HUES48 (cell line): Measurements from ENCODE around the gene ALOX5AP.

ENCODE experiments used
- H3K27ac ChIP-seq: one replicate; pipeline ENCODE4 v1.7.0; 2013; ENCODE audit warnings: low read depth, low read length, inconsistent platforms
- H3K27me3 ChIP-seq: 2 replicates; pipeline ENCODE4 v1.6.1; 2013; ENCODE audit warnings: mild to moderate bottlenecking, low read length; ENCODE audit not compliant: control insufficient read depth, insufficient read depth
- H3K36me3 ChIP-seq: 2 replicates; pipeline ENCODE4 v1.6.1; 2013; ENCODE audit warnings: low read length; ENCODE audit not compliant: control insufficient read depth, insufficient read depth
- H3K4me1 ChIP-seq: 2 replicates; pipeline ENCODE4 v1.6.1; 2013; ENCODE audit warnings: mild to moderate bottlenecking, low read length; ENCODE audit not compliant: control insufficient read depth, insufficient read depth
- H3K4me3 ChIP-seq: 2 replicates; pipeline ENCODE4 v1.5.1; 2013; ENCODE audit warnings: mild to moderate bottlenecking, low read depth, low read length
- H3K9ac ChIP-seq: 2 replicates; pipeline ENCODE4 v1.6.1; 2013; ENCODE audit warnings: mild to moderate bottlenecking, low read depth, low read length, moderate library complexity
- H3K9me3 ChIP-seq: 2 replicates; pipeline ENCODE4 v1.6.1; 2013; ENCODE audit warnings: low read length; ENCODE audit not compliant: control insufficient read depth, insufficient read depth

ALOX5AP gene

DNA sequence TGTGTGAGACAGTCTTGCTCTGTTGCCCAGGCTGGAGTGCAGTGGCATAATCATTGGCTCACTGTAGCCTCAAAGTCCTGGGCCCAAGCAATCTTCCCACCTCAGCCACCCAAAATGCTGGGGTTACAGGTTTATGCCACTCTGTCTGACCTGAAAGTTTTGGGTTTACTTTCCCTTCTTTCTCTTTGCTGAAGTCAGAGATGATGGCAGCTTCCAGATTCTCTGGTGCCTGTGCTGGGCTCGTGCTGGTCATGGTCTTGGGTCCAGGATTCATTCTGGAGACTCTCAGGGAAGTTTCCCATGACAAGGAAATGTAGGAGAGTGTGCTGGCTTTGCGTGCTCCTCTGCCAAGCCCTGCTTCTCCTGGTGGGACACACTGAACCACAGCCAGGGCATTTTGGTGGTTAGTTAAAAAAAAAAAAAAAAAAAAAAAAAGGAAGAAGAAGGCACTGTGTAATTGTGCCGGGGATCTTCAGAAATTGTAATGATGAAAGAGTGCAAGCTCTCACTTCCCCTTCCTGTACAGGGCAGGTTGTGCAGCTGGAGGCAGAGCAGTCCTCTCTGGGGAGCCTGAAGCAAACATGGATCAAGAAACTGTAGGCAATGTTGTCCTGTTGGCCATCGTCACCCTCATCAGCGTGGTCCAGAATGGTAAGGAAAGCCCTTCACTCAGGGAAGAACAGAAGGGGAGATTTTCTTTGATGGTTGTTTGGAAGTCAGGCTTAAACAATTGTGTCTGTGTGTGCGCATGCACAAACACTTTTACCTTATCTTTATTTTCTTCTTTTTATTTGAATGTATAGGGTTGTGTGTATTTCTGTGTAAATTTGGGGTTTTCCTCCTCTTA is at the start of gene ALOX5AP:
ALOX5AP (plus strand) TSS at position 519 of the 847 bp plus-strand sequence; CDS start at position 582, 63 bp downstream.
- Histone ChIP-seq H3K4me1 (peaks cover 5% of the 10 kb centered on the region), H3K27me3 (no peaks in the 10 kb centered on the region), H3K4me3 (no peak within 1 kb of the TSS), H3K27ac (no peak within 1 kb of the TSS), H3K9ac (no peak within 1 kb of the TSS), H3K9me3 (no peaks in the 10 kb centered on the region), H3K36me3 (no peaks in the 10 kb centered on the region)

DNA sequence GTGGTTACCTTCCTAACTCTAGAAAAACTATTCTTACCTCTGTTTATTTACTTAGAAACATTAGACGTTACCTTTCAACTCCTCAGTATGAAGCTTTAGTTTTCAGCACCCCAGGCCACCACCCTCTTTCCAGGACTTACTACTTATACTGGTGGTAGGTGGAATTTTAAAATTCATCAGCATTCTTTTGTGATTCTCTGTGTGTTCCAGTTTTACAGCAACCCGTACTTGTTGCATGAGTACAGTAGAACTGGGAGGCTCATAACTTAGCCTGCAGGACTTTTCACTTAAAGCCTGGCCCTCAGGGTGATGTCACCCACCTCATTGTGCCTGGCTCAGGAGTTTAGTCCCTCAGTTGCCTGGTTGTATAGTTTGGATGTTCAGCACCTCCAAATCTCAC is 49.4 kb upstream of the ALOX5AP start:
- Histone ChIP-seq H3K27ac (no peak overlapping the region), H3K4me1 (no peaks in the 10 kb centered on the region), H3K9ac (no peak overlapping the region), H3K27me3 (no peaks in the 10 kb centered on the region), H3K36me3 (no peaks in the 10 kb centered on the region), H3K4me3 (no peak overlapping the region), H3K9me3 (no peaks in the 10 kb centered on the region)

DNA sequence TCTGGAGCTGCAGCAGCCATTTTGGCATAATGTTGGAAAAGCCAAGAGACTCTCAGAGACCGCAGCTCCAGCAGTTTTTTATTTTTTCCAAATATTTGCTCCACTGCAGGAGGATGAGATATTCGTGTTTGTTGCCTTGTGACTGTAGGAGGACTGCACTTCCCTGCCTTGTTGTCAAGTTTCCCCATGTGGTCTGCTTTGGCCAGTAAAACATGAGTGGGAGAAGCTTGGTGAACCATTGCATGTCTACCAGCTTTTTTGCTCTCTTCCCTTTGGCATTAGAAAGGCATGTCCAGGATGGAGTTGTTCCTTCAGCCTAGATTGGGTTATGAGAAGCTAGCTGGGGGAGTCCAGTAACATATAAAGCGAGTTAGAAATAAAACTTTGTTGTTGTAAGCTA is 47.7 kb upstream of the ALOX5AP start:
- no peaks in the 10 kb centered on the region for H3K27me3 ChIP-seq
- no peaks in the 10 kb centered on the region for H3K36me3 ChIP-seq

DNA sequence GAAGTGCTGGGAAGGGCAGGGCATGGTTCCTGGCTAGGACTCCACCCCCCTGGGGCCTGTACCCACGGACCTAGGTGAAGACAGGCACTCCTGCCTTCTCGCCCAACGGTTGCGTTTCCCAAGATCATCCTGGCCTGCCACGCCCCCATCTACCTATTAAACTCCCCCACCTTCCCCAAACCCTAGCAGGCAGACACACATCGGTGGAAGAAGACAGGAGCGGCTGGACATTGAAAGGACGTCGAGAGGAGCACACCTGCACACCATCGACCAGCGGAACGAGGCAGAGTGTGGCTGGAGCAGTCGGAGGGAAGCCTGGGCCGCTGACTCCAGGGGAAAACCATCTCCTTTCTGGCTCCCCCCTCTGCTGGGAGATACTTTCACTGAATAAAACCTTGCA is 45.6 kb upstream of the ALOX5AP start:
- H3K27ac ChIP-seq: no peak overlapping the region
- no peaks in the 10 kb centered on the region for H3K36me3 ChIP-seq
- no peaks in the 10 kb centered on the region for H3K4me1 ChIP-seq
- no peak overlapping the region for H3K9ac ChIP-seq
- no peaks in the 10 kb centered on the region for H3K9me3 ChIP-seq
- H3K4me3 ChIP-seq: no peak overlapping the region
- H3K27me3 ChIP-seq: no peaks in the 10 kb centered on the region

More for the DNA sequence above, 47.7 kb upstream of the ALOX5AP start:
- H3K4me3 ChIP-seq: no peak overlapping the region
- no peak overlapping the region for H3K9ac ChIP-seq
- no peaks in the 10 kb centered on the region for H3K4me1 ChIP-seq
- H3K9me3 ChIP-seq: no peaks in the 10 kb centered on the region
- no peak overlapping the region for H3K27ac ChIP-seq

DNA sequence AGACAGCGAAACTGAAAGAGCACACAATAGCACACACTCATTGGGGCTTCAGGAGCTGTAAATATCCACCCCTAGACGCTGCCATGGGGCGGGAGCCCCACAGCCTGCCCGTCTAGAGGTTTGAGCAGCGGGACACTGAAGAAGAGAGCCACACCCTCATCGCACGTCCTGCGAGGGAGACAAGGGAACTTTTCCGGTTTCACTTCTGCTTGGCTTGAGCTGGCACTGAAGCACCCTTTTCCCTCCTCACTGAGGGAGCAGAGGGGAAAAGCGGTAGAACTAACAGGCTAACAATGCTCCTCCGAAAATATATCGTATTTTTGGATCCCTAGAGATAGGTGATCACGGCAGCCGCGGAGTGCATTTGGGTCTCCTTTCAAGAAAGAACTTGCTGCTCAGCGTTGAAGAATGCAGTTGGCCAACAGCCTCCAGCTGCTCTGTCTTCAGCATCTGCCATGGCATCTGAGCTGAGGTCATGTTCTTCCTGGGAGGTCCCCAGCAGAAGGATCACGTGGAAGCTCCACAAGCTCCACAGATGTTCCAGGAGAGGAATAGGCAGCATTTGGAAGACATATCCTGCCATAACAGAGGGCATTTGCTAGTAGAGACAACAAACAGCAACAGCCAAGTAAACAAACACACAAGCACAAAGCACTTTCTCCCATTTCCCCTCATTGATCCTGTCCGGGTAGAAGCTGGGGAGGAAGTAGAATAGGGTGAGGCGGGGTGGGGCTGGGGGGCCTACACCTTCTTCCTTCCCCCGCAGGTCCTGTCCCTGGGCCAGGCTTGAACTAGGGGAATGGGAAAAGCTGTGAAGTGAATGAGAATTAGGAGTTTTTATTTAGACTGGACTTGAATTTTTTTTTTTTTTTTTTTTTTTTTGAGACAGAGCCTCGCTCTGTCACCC is 44.8 kb upstream of the ALOX5AP start:
- Histone ChIP-seq H3K27ac (no peak overlapping the region), H3K4me3 (no peak overlapping the region), H3K27me3 (no peaks in the 10 kb centered on the region), H3K36me3 (no peaks in the 10 kb centered on the region), H3K4me1 (no peaks in the 10 kb centered on the region), H3K9ac (no peak overlapping the region), H3K9me3 (no peaks in the 10 kb centered on the region)

DNA sequence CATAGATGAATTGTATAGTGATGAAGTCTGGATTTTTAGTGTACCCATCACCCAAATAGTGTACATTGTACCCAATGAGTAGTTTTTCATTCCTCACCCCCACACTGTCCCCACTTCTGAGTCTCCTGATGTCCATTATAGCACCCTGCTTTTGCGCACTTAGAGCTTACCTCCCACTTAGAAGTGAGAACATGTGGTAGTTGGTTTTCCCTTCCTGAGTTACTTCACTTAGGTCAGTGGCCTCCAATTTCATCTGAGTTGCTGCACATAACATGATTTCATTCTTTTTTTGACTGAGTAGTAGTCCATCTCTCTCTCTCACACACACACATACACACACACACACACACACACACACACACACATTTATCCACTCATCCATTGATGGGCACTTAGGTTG is 43.2 kb upstream of the ALOX5AP start:
- no peak overlapping the region for H3K27ac ChIP-seq
- no peak overlapping the region for H3K4me3 ChIP-seq
- H3K9ac ChIP-seq: no peak overlapping the region
- H3K9me3 ChIP-seq: no peaks in the 10 kb centered on the region
- H3K27me3 ChIP-seq: no peaks in the 10 kb centered on the region
- 0 out of 2 replicates have a peak, but pooled peaks cover 9% of the 10 kb centered on the region for H3K4me1 ChIP-seq
- no peaks in the 10 kb centered on the region for H3K36me3 ChIP-seq

DNA sequence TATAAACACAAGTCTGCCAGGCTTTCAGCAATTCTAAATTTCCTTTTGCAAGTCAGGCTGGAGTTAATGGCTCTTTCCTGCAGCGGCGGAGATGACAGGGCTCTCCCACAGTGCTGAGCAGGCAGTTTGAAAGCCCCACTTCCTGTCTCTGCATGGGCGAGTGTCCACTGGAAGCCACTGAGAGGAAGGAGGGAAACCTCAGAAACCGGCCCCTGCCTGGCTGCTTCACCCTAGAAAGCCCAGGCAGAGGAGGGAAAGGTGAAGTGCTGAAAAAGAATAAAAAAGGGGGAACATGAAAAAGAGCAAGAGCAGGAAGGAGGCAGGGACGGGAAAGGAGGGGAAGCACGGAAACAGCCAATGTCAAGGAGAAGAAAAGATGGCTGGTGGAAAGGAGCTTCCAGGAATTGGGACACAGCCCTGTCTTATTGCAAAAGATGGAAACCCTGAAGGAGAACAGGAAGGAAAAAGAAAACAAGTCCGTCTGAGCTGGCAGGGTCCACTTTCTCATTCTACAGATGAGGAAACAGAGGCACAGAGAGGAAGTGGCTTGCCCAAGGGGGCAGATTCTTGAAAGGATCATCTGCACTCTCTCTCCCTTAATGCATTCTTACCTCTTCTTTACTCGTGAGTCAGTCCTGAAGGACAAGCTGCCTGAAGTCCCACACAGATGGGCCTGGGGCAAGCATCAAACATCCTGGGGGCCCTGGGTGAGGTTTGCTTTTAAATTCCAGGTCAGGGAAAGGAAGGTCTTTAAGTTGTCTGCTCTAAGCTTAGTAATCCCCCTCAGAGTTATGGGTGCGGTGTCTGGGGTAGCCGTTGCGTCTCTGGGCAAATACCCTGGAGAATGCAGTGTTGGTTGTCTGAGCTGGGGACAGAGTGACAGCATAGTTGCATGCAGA is 38.8 kb upstream of the ALOX5AP start:
- H3K36me3 ChIP-seq: no peaks in the 10 kb centered on the region
- H3K9me3 ChIP-seq: no peaks in the 10 kb centered on the region
- no peaks in the 10 kb centered on the region for H3K27me3 ChIP-seq
- no peak overlapping the region for H3K4me3 ChIP-seq
- no peak overlapping the region for H3K27ac ChIP-seq
- H3K9ac ChIP-seq: no peak overlapping the region
- H3K4me1 ChIP-seq: 0 out of 2 replicates have a peak, but pooled peaks cover 9% of the 10 kb centered on the region

DNA sequence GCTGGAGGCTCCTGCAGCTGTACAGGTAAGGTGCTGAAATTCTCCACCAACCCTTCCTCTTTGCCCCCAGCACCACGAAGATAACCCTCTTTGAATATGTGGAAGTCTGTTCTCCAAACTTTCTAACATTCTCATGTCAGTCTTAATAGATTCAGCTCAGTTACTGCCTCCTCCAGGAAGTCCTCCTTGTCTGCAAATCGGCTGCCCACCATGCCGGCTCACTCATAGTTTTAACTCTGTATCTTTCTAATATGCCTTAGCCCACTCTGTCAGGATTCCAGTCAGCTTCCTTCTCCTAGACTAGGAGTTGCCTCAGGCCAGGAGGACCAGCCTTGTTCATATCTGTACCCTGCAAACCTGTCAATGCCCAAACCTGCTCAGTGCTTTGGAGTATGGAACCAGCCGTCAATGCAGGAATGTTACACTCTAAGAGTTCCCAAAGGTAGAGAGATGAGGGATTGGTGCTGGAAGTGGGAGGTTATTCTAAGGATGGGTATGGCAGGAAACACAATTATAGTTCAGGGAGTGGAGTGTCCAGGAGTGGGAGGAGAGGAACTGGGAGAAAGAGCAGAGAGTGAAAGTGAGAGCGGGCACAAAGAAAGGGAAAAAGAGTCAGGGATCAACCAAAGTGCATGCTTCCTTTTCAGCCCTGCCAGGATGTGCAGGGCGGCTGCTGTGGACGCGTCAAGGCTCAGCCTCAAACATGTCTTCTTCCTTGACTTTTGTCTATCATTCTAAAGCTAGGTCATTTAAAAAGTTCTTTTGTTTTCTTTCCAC is 38.0 kb upstream of the ALOX5AP start:
- Histone ChIP-seq H3K9me3 (no peaks in the 10 kb centered on the region), H3K9ac (no peak overlapping the region), H3K27me3 (no peaks in the 10 kb centered on the region), H3K27ac (no peak overlapping the region), H3K4me3 (no peak overlapping the region), H3K36me3 (no peaks in the 10 kb centered on the region), H3K4me1 (0 out of 2 replicates have a peak, but pooled peaks cover 9% of the 10 kb centered on the region)

DNA sequence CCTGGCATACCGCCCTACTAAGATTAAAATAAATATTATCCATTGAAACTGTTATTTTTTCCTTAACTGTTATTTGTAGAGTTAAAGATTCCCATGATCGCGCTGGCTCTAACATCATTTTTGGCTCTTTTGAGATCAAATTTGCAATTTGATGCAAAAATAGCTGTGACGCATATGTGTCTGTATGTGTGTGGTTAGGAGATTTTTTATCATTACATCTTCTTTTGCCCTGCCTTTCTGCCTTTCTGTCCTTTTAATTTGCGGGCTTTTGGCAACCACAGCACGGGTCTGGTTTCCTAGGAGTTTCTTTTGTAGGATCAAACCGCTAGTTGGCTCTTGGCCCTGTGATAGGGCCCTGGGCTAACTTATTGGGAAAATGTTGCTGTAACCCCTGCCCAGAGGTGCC is 37.3 kb upstream of the ALOX5AP start:
- Histone ChIP-seq H3K4me1 (0 out of 2 replicates have a peak, but pooled peaks cover 9% of the 10 kb centered on the region), H3K36me3 (no peaks in the 10 kb centered on the region), H3K9me3 (no peaks in the 10 kb centered on the region), H3K9ac (no peak overlapping the region), H3K4me3 (no peak overlapping the region), H3K27me3 (no peaks in the 10 kb centered on the region), H3K27ac (no peak overlapping the region)
